ENCODE results near the gene RPGRIP1.

The RPGRIP1 gene

GRCh38 chr14:21279783-21280182, at the start of gene RPGRIP1:
TSS of gene RPGRIP1 (plus strand) at chr14:21280083. CDS start at chr14:21287977, 7,894 bp downstream.
- Mint-ChIP-seq H3K36me3 (ENCODE audit: low read depth) (no peaks in the 10 kb centered on the region), H3K4me3 (no peak within 1 kb of the TSS), H3K9me3 (no peaks in the 10 kb centered on the region), H3K27me3 (ENCODE audit: low read depth) (peaks cover 5% of the 10 kb centered on the region), H3K27ac (no peak within 1 kb of the TSS), H3K4me1 (ENCODE audit: low read depth) (no peaks in the 10 kb centered on the region)
- no peak for DNase-seq (ENCODE audit: low spot score)

- peaks cover 66% of the 10 kb centered on the region for H3K4me1 Mint-ChIP-seq (ENCODE audit: low read depth)
- H3K4me3 Mint-ChIP-seq = peak overlapping the region; percentile 75
- no peaks in the 10 kb centered on the region for H3K9me3 Mint-ChIP-seq
- H3K27ac Mint-ChIP-seq = peak overlapping the region; percentile 92
- peaks cover 71% of the 10 kb centered on the region for H3K36me3 Mint-ChIP-seq (ENCODE audit: low read depth)
- DNase-seq (ENCODE audit: low spot score) = no peak
- no peaks in the 10 kb centered on the region for H3K27me3 Mint-ChIP-seq (ENCODE audit: low read depth)
These were observed 48.7 kb upstream of the RPGRIP1 start for GRCh38 chr14:21231020-21231652.

- Mint-ChIP-seq H3K9me3 (no peaks in the 10 kb centered on the region), H3K27me3 (ENCODE audit: low read depth) (no peaks in the 10 kb centered on the region), H3K36me3 (ENCODE audit: low read depth) (peaks cover 65% of the 10 kb centered on the region), H3K4me3 (peak overlapping the region; percentile 9), H3K4me1 (ENCODE audit: low read depth) (peaks cover 70% of the 10 kb centered on the region), H3K27ac (peak overlapping the region; percentile 36)
- no peak for DNase-seq (ENCODE audit: low spot score)
These were observed 46.3 kb upstream of the RPGRIP1 start for GRCh38 chr14:21233457-21234076.

- Mint-ChIP-seq H3K4me1 (ENCODE audit: low read depth) (peaks cover 75% of the 10 kb centered on the region), H3K27me3 (ENCODE audit: low read depth) (no peaks in the 10 kb centered on the region), H3K27ac (peak overlapping the region; percentile 77), H3K36me3 (ENCODE audit: low read depth) (peaks cover 71% of the 10 kb centered on the region), H3K4me3 (peak overlapping the region; percentile 26), H3K9me3 (no peaks in the 10 kb centered on the region)
- no peak for DNase-seq (ENCODE audit: low spot score)
These were observed 45.8 kb upstream of the RPGRIP1 start for GRCh38 chr14:21234112-21234511.

GRCh38 chr14:21236948-21237797, 42.7 kb upstream of the RPGRIP1 start:
- Mint-ChIP-seq H3K36me3 (ENCODE audit: low read depth) (peaks cover 50% of the 10 kb centered on the region), H3K4me1 (ENCODE audit: low read depth) (peaks cover 55% of the 10 kb centered on the region), H3K27ac (no peak overlapping the region), H3K4me3 (no peak overlapping the region), H3K9me3 (no peaks in the 10 kb centered on the region), H3K27me3 (ENCODE audit: low read depth) (no peaks in the 10 kb centered on the region)
- DNase-seq (ENCODE audit: low spot score) = no peak

- H3K36me3 Mint-ChIP-seq (ENCODE audit: low read depth) = peaks cover 50% of the 10 kb centered on the region
- H3K4me1 Mint-ChIP-seq (ENCODE audit: low read depth) = peaks cover 48% of the 10 kb centered on the region
- no peaks in the 10 kb centered on the region for H3K27me3 Mint-ChIP-seq (ENCODE audit: low read depth)
- no peak overlapping the region for H3K4me3 Mint-ChIP-seq
- DNase-seq (ENCODE audit: low spot score) = no peak
- H3K9me3 Mint-ChIP-seq = no peaks in the 10 kb centered on the region
- H3K27ac Mint-ChIP-seq = no peak overlapping the region
These were observed 40.9 kb upstream of the RPGRIP1 start for GRCh38 chr14:21238823-21239518.

- H3K36me3 Mint-ChIP-seq (ENCODE audit: low read depth) = peaks cover 49% of the 10 kb centered on the region
- DNase-seq (ENCODE audit: low spot score) = no peak
- H3K27me3 Mint-ChIP-seq (ENCODE audit: low read depth) = no peaks in the 10 kb centered on the region
- H3K4me1 Mint-ChIP-seq (ENCODE audit: low read depth) = peaks cover 36% of the 10 kb centered on the region
- no peak overlapping the region for H3K27ac Mint-ChIP-seq
- no peaks in the 10 kb centered on the region for H3K9me3 Mint-ChIP-seq
- H3K4me3 Mint-ChIP-seq = no peak overlapping the region
These were observed 39.5 kb upstream of the RPGRIP1 start for GRCh38 chr14:21240417-21240816.

- H3K27ac Mint-ChIP-seq = no peak overlapping the region
- no peaks in the 10 kb centered on the region for H3K27me3 Mint-ChIP-seq (ENCODE audit: low read depth)
- DNase-seq (ENCODE audit: low spot score) = no peak
- H3K36me3 Mint-ChIP-seq (ENCODE audit: low read depth) = peaks cover 52% of the 10 kb centered on the region
- peaks cover 31% of the 10 kb centered on the region for H3K4me1 Mint-ChIP-seq (ENCODE audit: low read depth)
- no peak overlapping the region for H3K4me3 Mint-ChIP-seq
- H3K9me3 Mint-ChIP-seq = no peaks in the 10 kb centered on the region
These were observed 38.6 kb upstream of the RPGRIP1 start for GRCh38 chr14:21241218-21241819.

- no peak for DNase-seq (ENCODE audit: low spot score)
- Mint-ChIP-seq H3K36me3 (ENCODE audit: low read depth) (peaks cover 52% of the 10 kb centered on the region), H3K27ac (no peak overlapping the region), H3K9me3 (no peaks in the 10 kb centered on the region), H3K4me3 (no peak overlapping the region), H3K27me3 (ENCODE audit: low read depth) (no peaks in the 10 kb centered on the region), H3K4me1 (ENCODE audit: low read depth) (peaks cover 20% of the 10 kb centered on the region)
These were observed 35.3 kb upstream of the RPGRIP1 start for GRCh38 chr14:21244544-21244943.

- H3K9me3 Mint-ChIP-seq = no peaks in the 10 kb centered on the region
- H3K36me3 Mint-ChIP-seq (ENCODE audit: low read depth) = peaks cover 63% of the 10 kb centered on the region
- no peaks in the 10 kb centered on the region for H3K27me3 Mint-ChIP-seq (ENCODE audit: low read depth)
- DNase-seq (ENCODE audit: low spot score) = no peak
- no peak overlapping the region for H3K27ac Mint-ChIP-seq
- peaks cover 25% of the 10 kb centered on the region for H3K4me1 Mint-ChIP-seq (ENCODE audit: low read depth)
- H3K4me3 Mint-ChIP-seq = no peak overlapping the region
These were observed 34.1 kb upstream of the RPGRIP1 start for GRCh38 chr14:21245813-21246212.

GRCh38 chr14:21248338-21248737, 31.5 kb upstream of the RPGRIP1 start:
- DNase-seq (ENCODE audit: low spot score) = no peak
- no peak overlapping the region for H3K27ac Mint-ChIP-seq
- H3K4me3 Mint-ChIP-seq = no peak overlapping the region
- H3K27me3 Mint-ChIP-seq (ENCODE audit: low read depth) = no peaks in the 10 kb centered on the region
- H3K4me1 Mint-ChIP-seq (ENCODE audit: low read depth) = peaks cover 21% of the 10 kb centered on the region
- peaks cover 71% of the 10 kb centered on the region for H3K36me3 Mint-ChIP-seq (ENCODE audit: low read depth)
- no peaks in the 10 kb centered on the region for H3K9me3 Mint-ChIP-seq

GRCh38 chr14:21248739-21249411, 31.0 kb upstream of the RPGRIP1 start:
- H3K36me3 Mint-ChIP-seq (ENCODE audit: low read depth) = peaks cover 73% of the 10 kb centered on the region
- no peaks in the 10 kb centered on the region for H3K9me3 Mint-ChIP-seq
- no peak overlapping the region for H3K27ac Mint-ChIP-seq
- no peak overlapping the region for H3K4me3 Mint-ChIP-seq
- H3K27me3 Mint-ChIP-seq (ENCODE audit: low read depth) = no peaks in the 10 kb centered on the region
- no peak for DNase-seq (ENCODE audit: low spot score)
- H3K4me1 Mint-ChIP-seq (ENCODE audit: low read depth) = peaks cover 21% of the 10 kb centered on the region

- no peak for DNase-seq (ENCODE audit: low spot score)
- Mint-ChIP-seq H3K36me3 (ENCODE audit: low read depth) (peaks cover 75% of the 10 kb centered on the region), H3K9me3 (no peaks in the 10 kb centered on the region), H3K4me1 (ENCODE audit: low read depth) (peaks cover 30% of the 10 kb centered on the region), H3K27me3 (ENCODE audit: low read depth) (no peaks in the 10 kb centered on the region), H3K4me3 (no peak overlapping the region), H3K27ac (no peak overlapping the region)
These were observed 28.7 kb upstream of the RPGRIP1 start for GRCh38 chr14:21251215-21251614.

Data from T-helper 2 cell treated with Interferon-gamma antibody and Interleukin-4, amounts not matched to agents 5 μg/mL and 100 μg/mL, for 36 hours (primary cell).